Mucosa of descending colon (tissue), 3 donors: ENCODE results near the gene STX1B. TPM values are rescaled to one million over a fixed set of nuclear protein-coding genes. Genes with fewer than 3 reads are reported as not detected.

ENCODE experiments used
- ATAC-seq: fragments of 200-7000 bp; cut with Tn5 transposase; one replicate; pipeline ENCODE4 v1.9.1; 2020; ENCODE audit warnings: mild to moderate bottlenecking, moderate library complexity
- DNase-seq, 3 donors: peaks; one replicate each; pipeline ENCODE4 v3.0.0-alpha.2; 2020
- H3K36me3 ChIP-seq: fragments of 200-600 bp; one replicate; pipeline ENCODE4 v1.8.0; 2021; ENCODE audit warnings: low read depth, mild to moderate bottlenecking
- H3K4me1 ChIP-seq: fragments of 200-600 bp; one replicate; pipeline ENCODE4 v1.8.0; 2021; ENCODE audit warnings: low read depth, mild to moderate bottlenecking
- H3K4me3 ChIP-seq: fragments of 200-600 bp; one replicate; pipeline ENCODE4 v1.8.0; 2021; ENCODE audit warnings: mild to moderate bottlenecking
- H3K9me3 ChIP-seq: fragments of 200-600 bp; one replicate; pipeline ENCODE4 v1.8.0; 2021; ENCODE audit warnings: mild to moderate bottlenecking
- intact Hi-C, 2 donors: fragments of 100-400 bp; cut with DNase I in 1 of 2; cut with micrococcal nuclease in 1 of 2; formaldehyde crosslinking; loops; one replicate each; pipeline versions ENCODE4 v1.11.0 to v1.11.1; 2022; cut with DNase I, micrococcal nuclease
- total RNA-seq, 3 donors: library from RNA; stranded (reverse); fragmentation: NEBNext Ultra II Directional in 2 of 3; extraction: Animal tissue kit (Norgen Biotek cat#: 25700) in 2 of 3; gene quantifications; one replicate each; pipeline versions ENCODE4 v1.2.1 to v1.2.4, GENCODE V29; 2021 to 2023
- TF ChIP-seq, protein P1 (sequence below): fragments of 200-600 bp; IDR thresholded peaks from one replicate; pipeline ENCODE4 v1.8.0; 2022; ENCODE audit warnings: antibody characterized with exemption, mild to moderate bottlenecking
- donor health status: DM: no; HTN: no; CAD: no; lungs with moderate emphysema.
- donor health status: DM: no; HTN: no; CAD: no.
- donor health status: DM: no; HTN: yes; CAD: no.

Gene STX1B
- total RNA-seq, 3 donors from 2014 or later = 0.14 to 2.8 (median 0.84) TPM

DNA sequence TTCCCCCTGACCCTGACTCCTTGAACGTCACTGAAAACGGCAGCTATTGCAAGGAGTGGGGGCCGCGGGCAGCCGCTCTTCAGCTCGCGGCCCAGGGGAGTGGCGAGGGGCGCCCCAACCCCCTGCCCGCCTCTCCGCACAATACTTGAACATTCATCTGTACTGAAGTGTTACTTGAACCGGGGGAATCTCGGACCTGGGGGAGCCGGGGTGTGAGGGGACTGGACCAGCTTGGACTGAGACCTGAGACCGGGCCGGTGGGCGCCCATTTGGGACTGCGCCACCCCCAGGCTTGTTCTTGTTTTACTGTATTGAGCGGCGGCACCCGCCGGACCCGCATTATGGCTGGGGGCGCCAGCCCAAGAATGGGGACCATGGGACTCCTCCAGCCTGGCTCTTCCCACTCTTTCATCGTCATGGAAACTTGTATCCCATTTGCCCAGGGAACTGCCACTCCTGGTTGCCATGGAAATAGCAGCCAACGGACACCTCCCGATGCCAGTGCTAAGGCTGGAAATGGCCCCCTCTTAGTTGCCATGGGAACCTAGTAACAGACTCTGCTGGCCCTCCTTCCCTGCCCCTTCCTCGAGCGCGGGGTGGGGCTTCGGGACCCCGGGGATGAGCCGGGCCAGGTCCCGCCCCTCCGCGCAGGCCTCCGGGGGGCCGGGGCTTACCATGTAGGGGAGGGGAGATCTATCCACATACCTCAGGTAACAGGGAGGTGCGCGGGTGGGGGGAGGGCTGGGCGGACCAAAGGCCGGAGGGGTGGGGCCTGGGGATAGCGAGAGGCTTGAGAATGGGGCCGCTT, 62.4 kb downstream of the STX1B start:
- intact Hi-C loops = no loop called here

DNA sequence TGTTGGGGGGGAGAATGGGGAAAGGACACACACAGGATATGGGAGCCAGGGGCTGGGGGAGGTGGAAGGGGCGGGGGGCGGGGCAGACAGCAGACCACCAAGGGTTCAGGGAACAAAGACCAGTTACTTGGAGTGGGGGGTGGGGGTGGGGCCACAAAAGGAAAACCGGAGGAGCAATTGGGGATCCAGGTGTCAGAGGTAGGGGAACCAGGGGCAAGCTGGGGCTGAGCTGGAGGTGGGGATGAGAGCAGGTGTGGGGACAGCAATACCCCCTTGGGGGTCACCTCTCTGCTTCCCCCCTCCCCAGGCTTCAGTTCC, 62.9 kb downstream of the STX1B start:
- intact Hi-C loops = no loop called here
- H3K36me3 ChIP-seq = no peaks in the 10 kb centered on the region
- H3K4me3 ChIP-seq = no peak overlapping the region
- no peak for ATAC-seq
- peaks cover 20% of the 10 kb centered on the region for H3K4me1 ChIP-seq
- TF ChIP-seq, protein P1, sequence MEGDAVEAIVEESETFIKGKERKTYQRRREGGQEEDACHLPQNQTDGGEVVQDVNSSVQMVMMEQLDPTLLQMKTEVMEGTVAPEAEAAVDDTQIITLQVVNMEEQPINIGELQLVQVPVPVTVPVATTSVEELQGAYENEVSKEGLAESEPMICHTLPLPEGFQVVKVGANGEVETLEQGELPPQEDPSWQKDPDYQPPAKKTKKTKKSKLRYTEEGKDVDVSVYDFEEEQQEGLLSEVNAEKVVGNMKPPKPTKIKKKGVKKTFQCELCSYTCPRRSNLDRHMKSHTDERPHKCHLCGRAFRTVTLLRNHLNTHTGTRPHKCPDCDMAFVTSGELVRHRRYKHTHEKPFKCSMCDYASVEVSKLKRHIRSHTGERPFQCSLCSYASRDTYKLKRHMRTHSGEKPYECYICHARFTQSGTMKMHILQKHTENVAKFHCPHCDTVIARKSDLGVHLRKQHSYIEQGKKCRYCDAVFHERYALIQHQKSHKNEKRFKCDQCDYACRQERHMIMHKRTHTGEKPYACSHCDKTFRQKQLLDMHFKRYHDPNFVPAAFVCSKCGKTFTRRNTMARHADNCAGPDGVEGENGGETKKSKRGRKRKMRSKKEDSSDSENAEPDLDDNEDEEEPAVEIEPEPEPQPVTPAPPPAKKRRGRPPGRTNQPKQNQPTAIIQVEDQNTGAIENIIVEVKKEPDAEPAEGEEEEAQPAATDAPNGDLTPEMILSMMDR = no peak
- no peak for DNase-seq
- H3K9me3 ChIP-seq = no peaks in the 10 kb centered on the region

More for the DNA sequence above, 62.4 kb downstream of the STX1B start:
- ATAC-seq (peak; percentile 39), DNase-seq (peak; percentile 78 to 85 (median 79))
- H3K4me3 ChIP-seq = peak overlapping the region; percentile 56
- no peaks in the 10 kb centered on the region for H3K9me3 ChIP-seq
- no peaks in the 10 kb centered on the region for H3K36me3 ChIP-seq
- TF ChIP-seq, protein P1 = no peak
- peaks cover 16% of the 10 kb centered on the region for H3K4me1 ChIP-seq

DNA sequence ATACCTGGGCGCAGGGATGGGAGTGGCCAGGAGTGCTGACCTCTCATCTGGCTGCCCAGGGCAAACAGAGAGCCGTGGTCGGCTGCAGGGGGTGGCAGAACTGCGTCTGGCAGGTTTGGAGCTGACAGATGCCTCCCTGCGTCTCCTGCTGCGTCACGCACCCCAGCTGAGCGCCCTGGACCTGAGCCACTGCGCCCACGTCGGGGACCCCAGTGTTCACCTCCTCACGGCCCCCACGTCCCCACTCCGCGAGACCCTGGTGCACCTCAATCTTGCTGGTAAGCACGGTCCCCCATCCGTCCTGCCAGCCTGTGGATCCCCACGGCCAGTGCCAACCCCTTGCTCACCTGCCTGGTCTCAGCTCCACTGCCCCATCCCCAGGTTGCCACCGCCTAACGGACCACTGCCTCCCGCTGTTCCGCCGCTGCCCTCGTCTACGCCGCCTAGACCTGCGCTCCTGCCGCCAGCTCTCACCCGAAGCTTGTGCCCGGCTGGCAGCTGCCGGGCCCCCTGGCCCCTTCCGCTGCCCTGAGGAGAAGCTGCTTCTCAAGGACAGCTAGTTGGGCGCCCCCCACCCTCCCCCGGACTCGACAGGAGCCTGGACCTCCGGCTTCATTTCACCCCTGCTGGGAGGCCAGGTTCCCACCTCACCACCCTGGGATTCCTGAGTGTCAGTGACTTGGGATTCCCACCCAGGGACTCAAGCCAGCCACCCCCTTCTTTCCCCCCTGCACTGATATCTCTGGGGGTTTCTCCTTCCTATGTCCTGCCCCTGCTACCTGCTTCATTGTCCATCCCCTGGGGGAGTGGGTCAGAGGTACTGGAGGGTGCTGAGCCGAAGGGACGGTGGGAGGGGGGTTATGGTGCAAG, 63.5 kb downstream of the STX1B start:
- H3K36me3 ChIP-seq = no peaks in the 10 kb centered on the region
- ATAC-seq = no peak
- peaks cover 26% of the 10 kb centered on the region for H3K4me1 ChIP-seq
- no peaks in the 10 kb centered on the region for H3K9me3 ChIP-seq
- TF ChIP-seq, protein P1 = no peak
- H3K4me3 ChIP-seq = no peak overlapping the region
- DNase-seq = peak in 2 of 3 donors; percentile 44 to 63
- intact Hi-C loops = no loop called here

DNA sequence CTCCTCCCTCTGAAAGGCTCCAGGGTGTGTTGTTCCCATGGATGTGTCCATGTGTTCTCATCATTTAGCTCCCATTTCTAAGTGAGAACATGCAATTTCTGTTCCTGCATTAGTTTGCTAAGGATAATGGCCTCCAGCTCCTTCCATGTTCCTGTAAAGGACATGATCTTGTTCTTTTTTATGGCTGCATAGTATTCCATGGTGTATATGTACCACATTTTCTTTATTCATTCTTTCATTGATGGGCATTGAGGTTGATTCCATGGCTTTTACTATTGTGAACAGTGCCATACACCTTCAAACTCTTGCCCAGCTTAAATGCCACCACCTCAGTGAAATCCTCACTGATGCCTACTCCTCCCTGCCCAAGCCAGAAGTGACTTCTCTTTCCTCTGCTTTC, 66.1 kb downstream of the STX1B start:
- no peaks in the 10 kb centered on the region for H3K9me3 ChIP-seq
- TF ChIP-seq, protein P1 = no peak
- intact Hi-C loops = loop anchor here in 1 of 2 donors (5.0 kb wide), 1 partner anchor 77 kb away; no protein-coding TSS in a partner anchor
- no peaks in the 10 kb centered on the region for H3K36me3 ChIP-seq
- peaks cover 15% of the 10 kb centered on the region for H3K4me1 ChIP-seq
- DNase-seq (no peak), ATAC-seq (no peak)
- no peak overlapping the region for H3K4me3 ChIP-seq

DNA sequence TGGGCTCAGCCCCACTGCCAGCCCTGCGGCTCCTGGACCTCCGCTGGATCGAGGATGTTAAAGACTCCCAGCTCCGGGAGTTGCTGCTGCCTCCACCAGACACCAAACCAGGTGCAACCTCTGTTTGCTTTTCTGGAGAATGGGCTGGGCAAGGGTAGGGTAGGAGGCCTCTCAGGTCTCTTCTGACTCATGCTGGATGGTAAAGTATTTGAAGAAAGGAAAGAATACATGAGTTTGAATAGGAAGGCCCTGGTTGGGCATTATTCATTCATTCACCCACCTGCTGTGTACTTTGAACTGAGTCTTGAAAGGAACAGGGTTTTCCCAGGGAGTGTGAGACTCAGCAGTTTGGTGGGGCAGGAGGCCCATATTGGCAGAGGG, 68.0 kb downstream of the STX1B start:
- no peak for DNase-seq
- TF ChIP-seq, protein P1 = no peak
- H3K9me3 ChIP-seq = no peaks in the 10 kb centered on the region
- ATAC-seq = peak; percentile 68
- peaks cover 15% of the 10 kb centered on the region for H3K4me1 ChIP-seq
- no peak overlapping the region for H3K4me3 ChIP-seq
- H3K36me3 ChIP-seq = no peaks in the 10 kb centered on the region
- intact Hi-C loops = loop anchor here in 1 of 2 donors (5.0 kb wide), 1 partner anchor 75 kb away; no protein-coding TSS in a partner anchor
